Transverse colon (tissue), 1 donor: Measurements from ENCODE around the gene HNF1B.

Source experiments
- EP300 ChIP-seq: sonication (generic); formaldehyde crosslinking; IDR thresholded peaks from one replicate; pipeline ENCODE4 v1.6.1; 2017; ENCODE audit warnings: antibody characterized with exemption, low read depth
- POLR2A ChIP-seq: fragments of 450-650 bp; IDR thresholded peaks from one replicate; pipeline ENCODE4 v1.6.1; 2016; ENCODE audit warnings: antibody characterized with exemption, mild to moderate bottlenecking, moderate library complexity

GRCh38 chr17:37664214-37664613 lies 80.6 kb downstream of the HNF1B start:
- TF ChIP-seq EP300: no peak
- no peak for TF ChIP-seq POLR2A
